ENCODE measurements around the gene CYSTM1. TPM values are rescaled to one million over a fixed set of nuclear protein-coding genes. Genes with fewer than 3 reads are reported as not detected.

Gene CYSTM1
- total RNA-seq, 4 donors from 2014 or later: 304 to 593 (median 336) TPM

GRCh38 chr5:140165101-140165922, 9.7 kb upstream of the CYSTM1 start:
- in situ Hi-C loops (cut with MboI; ENCODE audit: low sequenced_read_pairs in 4 of 4) (loop anchor here in 2 of 4 donors (10.0 kb wide), 2 partner anchors 189 to 381 kb away; no protein-coding TSS in a partner anchor), intact Hi-C loops (cut with DNase I; ENCODE audit: low total_unique reads) (no loop called here)
- peak overlapping the region in 1 of 4 donors; percentile 21 for H3K27ac ChIP-seq

GRCh38 chr5:140165923-140166270, 9.1 kb upstream of the CYSTM1 start:
- Histone ChIP-seq H3K4me3 (no peak overlapping the region), H3K27ac (no peak overlapping the region), H3K4me1 (no peaks in the 10 kb centered on the region), H3K9me3 (no peaks in the 10 kb centered on the region), H3K36me3 (no peaks in the 10 kb centered on the region), H3K27me3 (no peaks in the 10 kb centered on the region)
- intact Hi-C loops (cut with DNase I; ENCODE audit: low total_unique reads): no loop called here
- no peak for DNase-seq
- TF ChIP-seq POLR2A (IDR thresholded peaks at IDR 0.05) (no peak), CTCF (IDR thresholded peaks at IDR 0.05 in 4 of 5, conservative IDR thresholded peaks at IDR 0.05 in 1 of 5) (no peak)
- in situ Hi-C loops (cut with MboI; ENCODE audit: low sequenced_read_pairs in 4 of 4): loop anchor here in 2 of 4 donors (10.0 kb wide), 2 partner anchors 189 to 381 kb away; no protein-coding TSS in a partner anchor
- no peak for ATAC-seq

More at GRCh38 chr5:140165101-140165922, 9.7 kb upstream of the CYSTM1 start:
- H3K4me1 ChIP-seq: no peaks in the 10 kb centered on the region
- no peaks in the 10 kb centered on the region for H3K9me3 ChIP-seq
- TF ChIP-seq POLR2A (IDR thresholded peaks at IDR 0.05) (no peak), CTCF (IDR thresholded peaks at IDR 0.05 in 4 of 5, conservative IDR thresholded peaks at IDR 0.05 in 1 of 5) (no peak)
- H3K4me3 ChIP-seq: no peak overlapping the region
- no peak for DNase-seq
- H3K36me3 ChIP-seq: no peaks in the 10 kb centered on the region
- no peak for ATAC-seq
- H3K27me3 ChIP-seq: no peaks in the 10 kb centered on the region

DNA sequence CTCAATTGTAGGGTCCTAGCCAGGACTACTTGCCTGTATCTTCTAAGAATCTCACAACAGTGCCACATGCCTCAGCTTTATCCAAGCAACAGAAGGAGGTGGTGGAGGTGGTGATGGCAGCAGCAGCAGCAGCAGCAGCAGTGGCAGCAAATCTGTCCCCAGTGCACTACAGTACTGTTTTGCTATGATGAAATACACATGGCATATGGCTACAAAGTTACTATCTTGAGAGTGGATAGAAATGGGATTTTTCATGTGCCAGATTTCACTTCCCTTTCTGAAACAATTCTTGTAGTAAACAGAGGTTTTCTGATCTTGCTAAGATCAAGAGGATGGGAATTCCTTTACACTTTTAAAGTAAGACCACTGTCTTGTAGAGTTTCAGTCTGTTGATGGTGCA, 8.1 kb upstream of the CYSTM1 start:
- intact Hi-C loops (cut with DNase I; ENCODE audit: low total_unique reads): no loop called here

DNA sequence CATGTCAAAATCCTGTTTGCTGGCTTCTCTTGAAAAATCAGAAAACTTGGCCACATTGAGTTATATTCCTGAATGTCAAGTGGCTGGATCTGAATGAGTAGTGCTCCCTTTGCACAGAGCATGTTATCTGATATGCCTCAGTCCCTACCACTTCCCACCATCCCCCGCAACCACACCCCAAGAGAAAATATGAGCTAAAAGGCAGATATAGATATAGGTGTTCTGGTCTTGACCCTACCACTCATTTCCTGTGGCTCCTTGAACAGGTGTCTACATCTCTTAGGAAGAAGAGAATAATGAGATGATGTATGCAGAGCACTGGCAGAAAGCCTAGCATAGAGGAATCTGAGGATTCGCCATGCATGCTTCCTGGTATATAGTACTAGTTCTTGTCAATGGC, 6.6 kb upstream of the CYSTM1 start:
- ATAC-seq (no peak), DNase-seq (no peak)
- Histone ChIP-seq H3K27ac (no peak overlapping the region), H3K9me3 (no peaks in the 10 kb centered on the region), H3K27me3 (no peaks in the 10 kb centered on the region), H3K4me1 (no peaks in the 10 kb centered on the region), H3K36me3 (no peaks in the 10 kb centered on the region), H3K4me3 (no peak overlapping the region)
- in situ Hi-C loops (cut with MboI; ENCODE audit: low sequenced_read_pairs in 4 of 4) (loop anchor here in 2 of 4 donors (10.0 kb wide), 2 partner anchors 186 to 384 kb away; no protein-coding TSS in a partner anchor), intact Hi-C loops (cut with DNase I; ENCODE audit: low total_unique reads) (no loop called here)
- TF ChIP-seq CTCF (IDR thresholded peaks at IDR 0.05 in 4 of 5, conservative IDR thresholded peaks at IDR 0.05 in 1 of 5): no peak

More for the DNA sequence above, 8.1 kb upstream of the CYSTM1 start:
- ATAC-seq: no peak
- TF ChIP-seq POLR2A (IDR thresholded peaks at IDR 0.05) (no peak), CTCF (IDR thresholded peaks at IDR 0.05 in 4 of 5, conservative IDR thresholded peaks at IDR 0.05 in 1 of 5) (no peak)
- no peak for DNase-seq
- in situ Hi-C loops (cut with MboI; ENCODE audit: low sequenced_read_pairs in 4 of 4): loop anchor here in 2 of 4 donors (10.0 kb wide), 2 partner anchors 188 to 382 kb away; no protein-coding TSS in a partner anchor
- no peaks in the 10 kb centered on the region for H3K9me3 ChIP-seq
- no peak overlapping the region for H3K4me3 ChIP-seq
- H3K36me3 ChIP-seq: no peaks in the 10 kb centered on the region
- no peak overlapping the region for H3K27ac ChIP-seq
- H3K4me1 ChIP-seq: no peaks in the 10 kb centered on the region
- no peaks in the 10 kb centered on the region for H3K27me3 ChIP-seq
